Loucy (cell line): ENCODE data around the gene PRKCZ.

ENCODE experiments used
- H2AFZ ChIP-seq: fragments of 200-600 bp; sonication (generic); 2 replicates; pipeline ENCODE4 v1.6.0; 2016; ENCODE audit warnings: antibody characterized with exemption, mild to moderate bottlenecking, low read length, moderate library complexity
- H3F3A ChIP-seq: fragments of 200-600 bp; 2 replicates; pipeline ENCODE4 v1.6.0; 2016; ENCODE audit warnings: antibody characterized with exemption, low read depth, mild to moderate bottlenecking
- H3K27me3 ChIP-seq: fragments of 200-600 bp; sonication (generic); 2 replicates; pipeline ENCODE4 v1.6.1; 2014; ENCODE audit warnings: low read length, mild to moderate bottlenecking; ENCODE audit not compliant: insufficient read depth, poor library complexity, severe bottlenecking
- H3K36me3 ChIP-seq: fragments of 200-600 bp; sonication (generic); 2 replicates; pipeline ENCODE4 v1.6.1; 2016; ENCODE audit warnings: low read length; ENCODE audit not compliant: insufficient read depth
- H3K4me1 ChIP-seq: fragments of 200-600 bp; sonication (generic); 2 replicates; pipeline ENCODE4 v1.5.1; 2014; ENCODE audit warnings: low read length, mild to moderate bottlenecking; ENCODE audit not compliant: insufficient read depth, poor library complexity, severe bottlenecking
- H3K4me2 ChIP-seq: fragments of 200-600 bp; sonication (generic); 2 replicates; pipeline ENCODE4 v1.6.0; 2014; ENCODE audit warnings: antibody characterized with exemption, low read length, low read depth, mild to moderate bottlenecking; ENCODE audit not compliant: poor library complexity, severe bottlenecking
- H3K4me3 ChIP-seq: fragments of 200-600 bp; sonication (generic); 2 replicates; pipeline ENCODE4 v1.5.1; 2014; ENCODE audit warnings: low read length, mild to moderate bottlenecking, mixed read lengths; ENCODE audit not compliant: poor library complexity, severe bottlenecking
- H3K79me2 ChIP-seq: fragments of 200-600 bp; sonication (generic); 2 replicates; pipeline ENCODE4 v1.6.1; 2014; ENCODE audit warnings: low read length; ENCODE audit not compliant: insufficient read depth
- H3K9ac ChIP-seq: fragments of 200-600 bp; sonication (generic); 2 replicates; pipeline ENCODE4 v1.6.0; 2014; ENCODE audit warnings: mild to moderate bottlenecking, low read depth, low read length, moderate library complexity; ENCODE audit not compliant: poor library complexity, severe bottlenecking
- H3K9me2 ChIP-seq: fragments of 200-600 bp; sonication (generic); replicated peaks from 2 replicates; pipeline ENCODE4 v1.6.1; 2016; ENCODE audit warnings: low read depth, low read length, mixed read lengths
- H3K9me3 ChIP-seq: fragments of 200-600 bp; sonication (generic); 2 replicates; pipeline ENCODE4 v1.6.1; 2014; ENCODE audit warnings: mild to moderate bottlenecking, antibody characterized with exemption, low read length, low read depth; ENCODE audit not compliant: insufficient read depth
- H4K20me1 ChIP-seq: fragments of 200-600 bp; sonication (generic); 2 replicates; pipeline ENCODE4 v1.6.0; 2014; ENCODE audit warnings: antibody characterized with exemption, low read length, mild to moderate bottlenecking; ENCODE audit not compliant: insufficient read depth, poor library complexity, severe bottlenecking
- EZH2phosphoT487 ChIP-seq: fragments of 200-600 bp; IDR thresholded peaks from 2 replicates; pipeline ENCODE4 v1.6.1; 2018; ENCODE audit warnings: antibody characterized with exemption, mild to moderate bottlenecking, moderate library complexity, borderline replicate concordance
- TF ChIP-seq, protein P1 (sequence below): fragments of 200-600 bp; sonication (generic); conservative IDR thresholded peaks from 2 replicates; pipeline ENCODE4 v1.5.1; 2014; ENCODE audit warnings: mild to moderate bottlenecking, antibody characterized with exemption, low read length

PRKCZ gene

DNA sequence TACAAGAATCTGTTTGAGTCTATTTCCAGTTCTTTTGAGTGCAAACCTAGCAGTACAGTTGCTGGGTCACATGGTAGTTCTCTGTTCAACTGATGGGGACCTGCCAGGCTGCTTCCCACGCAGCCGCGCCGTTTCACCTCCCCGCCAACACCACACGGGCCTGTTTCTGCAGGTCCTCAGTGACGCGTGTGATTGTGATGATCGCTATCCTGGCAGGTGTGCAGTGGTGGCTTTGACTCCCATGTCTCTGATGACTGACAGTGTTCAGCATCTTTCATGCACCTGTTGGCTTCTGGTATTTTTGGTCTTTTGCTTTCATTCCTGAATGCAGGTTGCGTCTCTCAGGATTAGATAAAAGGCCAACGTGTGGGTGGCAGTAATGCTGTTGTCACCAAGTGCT, 102.7 kb downstream of the PRKCZ start:
- Histone ChIP-seq H2AFZ (no peak overlapping the region), H3F3A (no peaks in the 10 kb centered on the region; the same call in 1 of the 2 replicates), H3K9me3 (no peaks in the 10 kb centered on the region), H3K27me3 (no peaks in the 10 kb centered on the region), H4K20me1 (no peaks in the 10 kb centered on the region), H3K9me2 (no peaks in the 10 kb centered on the region), H3K4me2 (no peak overlapping the region), H3K79me2 (no peaks in the 10 kb centered on the region), H3K9ac (no peak overlapping the region), H3K4me1 (peaks cover 30% of the 10 kb centered on the region), H3K4me3 (no peak overlapping the region), H3K36me3 (no peaks in the 10 kb centered on the region)
- TF ChIP-seq EZH2phosphoT487: no peak
- TF ChIP-seq, protein P1, sequence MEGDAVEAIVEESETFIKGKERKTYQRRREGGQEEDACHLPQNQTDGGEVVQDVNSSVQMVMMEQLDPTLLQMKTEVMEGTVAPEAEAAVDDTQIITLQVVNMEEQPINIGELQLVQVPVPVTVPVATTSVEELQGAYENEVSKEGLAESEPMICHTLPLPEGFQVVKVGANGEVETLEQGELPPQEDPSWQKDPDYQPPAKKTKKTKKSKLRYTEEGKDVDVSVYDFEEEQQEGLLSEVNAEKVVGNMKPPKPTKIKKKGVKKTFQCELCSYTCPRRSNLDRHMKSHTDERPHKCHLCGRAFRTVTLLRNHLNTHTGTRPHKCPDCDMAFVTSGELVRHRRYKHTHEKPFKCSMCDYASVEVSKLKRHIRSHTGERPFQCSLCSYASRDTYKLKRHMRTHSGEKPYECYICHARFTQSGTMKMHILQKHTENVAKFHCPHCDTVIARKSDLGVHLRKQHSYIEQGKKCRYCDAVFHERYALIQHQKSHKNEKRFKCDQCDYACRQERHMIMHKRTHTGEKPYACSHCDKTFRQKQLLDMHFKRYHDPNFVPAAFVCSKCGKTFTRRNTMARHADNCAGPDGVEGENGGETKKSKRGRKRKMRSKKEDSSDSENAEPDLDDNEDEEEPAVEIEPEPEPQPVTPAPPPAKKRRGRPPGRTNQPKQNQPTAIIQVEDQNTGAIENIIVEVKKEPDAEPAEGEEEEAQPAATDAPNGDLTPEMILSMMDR: no peak

DNA sequence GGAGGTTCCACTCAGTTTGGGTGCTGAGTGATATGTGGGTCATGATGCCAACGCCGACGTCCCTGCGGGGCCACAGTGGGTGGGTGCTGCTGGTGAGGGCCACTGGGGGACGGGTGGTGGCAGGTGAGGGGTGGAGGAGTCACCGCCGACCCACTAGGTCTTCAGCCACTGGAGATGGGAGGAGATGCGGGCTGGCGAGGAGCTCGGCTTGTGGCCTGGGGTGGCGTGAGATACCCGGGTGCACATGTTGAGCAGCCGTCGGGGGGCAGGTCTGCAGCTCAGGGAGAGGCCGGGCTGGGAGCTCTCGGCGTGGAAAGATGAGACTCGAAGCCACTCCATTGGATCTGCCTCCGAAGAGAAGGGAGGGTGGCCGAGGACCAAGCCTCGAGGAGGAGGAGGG, 103.8 kb downstream of the PRKCZ start:
- Histone ChIP-seq H3K4me2 (no peak overlapping the region), H3K27me3 (no peaks in the 10 kb centered on the region), H3K36me3 (no peaks in the 10 kb centered on the region), H3K79me2 (no peaks in the 10 kb centered on the region), H3K4me1 (peaks cover 20% of the 10 kb centered on the region), H3F3A (no peaks in the 10 kb centered on the region; the same call in 1 of the 2 replicates), H4K20me1 (no peaks in the 10 kb centered on the region), H3K9me2 (no peaks in the 10 kb centered on the region), H3K9me3 (no peaks in the 10 kb centered on the region), H3K9ac (no peak overlapping the region), H2AFZ (no peak overlapping the region), H3K4me3 (no peak overlapping the region)
- TF ChIP-seq, protein P1: no peak
- TF ChIP-seq EZH2phosphoT487: no peak

DNA sequence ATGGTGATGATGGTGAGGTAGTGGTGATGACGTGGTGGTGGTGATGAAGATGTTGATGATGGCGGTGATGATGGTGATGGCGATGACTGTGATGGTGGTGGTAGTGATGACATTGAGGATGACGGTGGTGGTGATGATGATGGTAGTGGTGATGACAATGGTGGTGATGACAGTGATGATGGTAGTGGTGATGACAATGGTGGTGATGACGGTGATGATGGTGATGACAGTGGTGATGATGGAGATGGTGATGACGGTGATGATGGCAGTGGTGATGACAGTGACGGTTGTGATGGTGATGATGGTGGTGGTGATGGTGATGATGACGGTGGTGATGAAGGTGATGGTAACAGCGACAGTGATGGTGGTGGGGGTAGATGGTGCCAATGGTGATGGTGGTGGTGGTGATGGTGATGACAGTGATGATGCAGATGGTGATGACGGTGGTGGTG, 105.0 kb downstream of the PRKCZ start:
- Histone ChIP-seq H2AFZ (no peak overlapping the region), H3K4me3 (no peak overlapping the region), H3K36me3 (no peaks in the 10 kb centered on the region), H3K4me2 (no peak overlapping the region), H3K9ac (no peak overlapping the region), H3K79me2 (no peaks in the 10 kb centered on the region), H3K4me1 (peaks cover 15% of the 10 kb centered on the region), H3K9me3 (no peaks in the 10 kb centered on the region), H3K9me2 (no peaks in the 10 kb centered on the region), H3K27me3 (no peaks in the 10 kb centered on the region), H4K20me1 (no peaks in the 10 kb centered on the region), H3F3A (no peaks in the 10 kb centered on the region; the same call in 1 of the 2 replicates)
- TF ChIP-seq, protein P1: no peak
- TF ChIP-seq EZH2phosphoT487: no peak
